ENCODE measurements around the gene TRMT61B.
A peak's percentile ranks its signal among the peaks of the same experiment; 100 is the strongest.

TRMT61B gene

GRCh38 chr2:28838971-28839370 lies 31.1 kb downstream of the TRMT61B start (continued):
- TF ChIP-seq ZNF488 (tag by site-specific recombination; IDR thresholded peaks at IDR 0.05) (no peak), ZNF140 (tag by site-specific recombination; IDR thresholded peaks at IDR 0.05) (no peak), ZNF48 (tag by site-specific recombination; IDR thresholded peaks at IDR 0.05) (no peak), ZNF335 (tag by site-specific recombination; conservative IDR thresholded peaks at IDR 0.05) (no peak), ZBTB48 (tag by site-specific recombination; IDR thresholded peaks at IDR 0.05) (no peak), ZNF239 (tag by site-specific recombination; IDR thresholded peaks at IDR 0.05) (no peak), ZNF37A (tag by site-specific recombination; IDR thresholded peaks at IDR 0.05) (no peak)
- TF ChIP-seq, protein P1, sequence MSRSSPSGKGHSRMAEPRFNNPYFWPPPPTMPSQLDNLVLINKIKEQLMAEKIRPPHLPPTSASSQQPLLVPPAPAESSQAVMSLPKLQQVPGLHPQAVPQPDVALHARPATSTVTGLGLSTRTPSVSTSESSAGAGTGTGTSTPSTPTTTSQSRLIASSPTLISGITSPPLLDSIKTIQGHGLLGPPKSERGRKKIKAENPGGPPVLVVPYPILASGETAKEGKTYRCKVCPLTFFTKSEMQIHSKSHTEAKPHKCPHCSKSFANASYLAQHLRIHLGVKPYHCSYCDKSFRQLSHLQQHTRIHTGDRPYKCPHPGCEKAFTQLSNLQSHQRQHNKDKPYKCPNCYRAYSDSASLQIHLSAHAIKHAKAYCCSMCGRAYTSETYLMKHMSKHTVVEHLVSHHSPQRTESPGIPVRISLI (tag by site-specific recombination; IDR thresholded peaks at IDR 0.05) = no peak

DNA sequence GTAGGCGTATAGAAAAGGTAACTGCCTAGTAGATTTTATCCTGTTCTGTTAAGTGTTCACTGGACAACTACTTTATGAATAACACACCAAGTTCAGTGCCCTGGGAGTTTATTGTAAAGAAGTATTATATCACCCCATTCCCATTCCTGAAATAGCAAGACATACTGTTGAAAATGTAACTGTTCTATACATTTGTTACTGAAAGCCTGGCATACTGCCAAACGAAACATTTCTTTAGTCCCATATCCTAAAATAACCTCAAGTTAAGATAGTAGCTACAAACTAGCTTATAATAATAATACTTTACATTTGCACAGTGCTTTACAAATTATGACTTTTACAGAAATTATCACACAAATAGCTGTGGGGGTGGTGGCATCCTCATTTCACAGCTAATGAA lies 34.3 kb downstream of the TRMT61B start:
- Histone ChIP-seq H3K36me3 (ENCODE audit: control insufficient read depth in 2 of 2, insufficient read depth in 1 of 2, low read length in 2 of 2) (no peaks in the 10 kb centered on the region), H3K27ac (ENCODE audit: extremely low read depth, low read depth, low read length) (no peak overlapping the region), H3K4me1 (ENCODE audit: control insufficient read depth, insufficient read depth, low read length) (peaks cover 6% of the 10 kb centered on the region), H3K4me3 (ENCODE audit: low read depth, low read length) (no peak overlapping the region), H3K9me3 (ENCODE audit: control insufficient read depth, insufficient read depth, low read depth, low read length) (no peaks in the 10 kb centered on the region)
- ChIA-PET POLR2A (no interaction called here), CTCF (interaction anchor here (0.8 kb wide), 1 partner anchor 269 kb away, joined by 4 read pairs; no protein-coding TSS in a partner anchor)
- TF ChIP-seq ZNF341 (tag by site-specific recombination; IDR thresholded peaks at IDR 0.05; ENCODE audit: low read depth) = peak; percentile 43
- TF ChIP-seq ZNF629 (tag by site-specific recombination; IDR thresholded peaks at IDR 0.05) = no peak

DNA sequence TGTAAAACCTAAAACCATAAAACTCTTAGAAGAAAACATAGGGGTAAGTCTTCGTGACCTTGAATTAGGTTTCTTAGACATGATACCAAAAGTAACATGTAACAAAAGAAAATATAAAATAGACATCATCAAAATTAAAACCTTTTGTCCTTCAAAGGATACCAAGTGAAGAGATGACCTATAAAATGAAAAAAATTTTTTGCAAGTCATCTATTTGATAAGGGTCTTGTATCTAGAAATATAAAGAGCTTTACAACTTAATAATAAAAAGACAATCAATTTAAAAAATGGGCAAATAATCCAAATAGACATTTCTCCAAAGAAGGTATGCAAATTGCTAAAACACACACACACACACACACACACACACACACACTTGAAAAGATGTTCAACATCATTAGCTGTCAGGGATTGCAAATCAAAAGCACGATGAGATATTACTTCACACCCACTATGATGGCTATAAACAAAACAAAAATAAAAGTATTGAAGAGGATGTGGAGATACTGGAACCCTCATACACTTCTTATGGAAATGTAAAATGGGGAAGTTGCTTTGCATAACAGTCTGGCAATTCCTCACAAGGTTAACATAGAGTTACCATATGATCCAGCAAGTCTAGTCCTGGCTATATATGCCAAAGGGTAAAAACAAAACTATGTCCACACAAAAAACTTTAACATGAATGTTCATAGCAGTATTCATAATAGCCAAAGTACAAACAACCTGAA lies 36.2 kb downstream of the TRMT61B start:
- POLR2A ChIA-PET = no interaction called here
- Histone ChIP-seq H3K4me1 (ENCODE audit: control insufficient read depth, insufficient read depth, low read length) (peaks cover 6% of the 10 kb centered on the region), H3K9me3 (ENCODE audit: control insufficient read depth, insufficient read depth, low read depth, low read length) (no peaks in the 10 kb centered on the region), H3K4me3 (ENCODE audit: low read depth, low read length) (no peak overlapping the region), H3K27ac (ENCODE audit: extremely low read depth, low read depth, low read length) (no peak overlapping the region), H3K36me3 (ENCODE audit: control insufficient read depth in 2 of 2, insufficient read depth in 1 of 2, low read length in 2 of 2) (no peaks in the 10 kb centered on the region)
- CTCF ChIA-PET = interaction anchor here (0.6 to 1.3 kb wide), 6 partner anchors 12 to 432 kb away, joined by 3 to 6 read pairs (median 3); no protein-coding TSS in a partner anchor
- TF ChIP-seq, protein P2, sequence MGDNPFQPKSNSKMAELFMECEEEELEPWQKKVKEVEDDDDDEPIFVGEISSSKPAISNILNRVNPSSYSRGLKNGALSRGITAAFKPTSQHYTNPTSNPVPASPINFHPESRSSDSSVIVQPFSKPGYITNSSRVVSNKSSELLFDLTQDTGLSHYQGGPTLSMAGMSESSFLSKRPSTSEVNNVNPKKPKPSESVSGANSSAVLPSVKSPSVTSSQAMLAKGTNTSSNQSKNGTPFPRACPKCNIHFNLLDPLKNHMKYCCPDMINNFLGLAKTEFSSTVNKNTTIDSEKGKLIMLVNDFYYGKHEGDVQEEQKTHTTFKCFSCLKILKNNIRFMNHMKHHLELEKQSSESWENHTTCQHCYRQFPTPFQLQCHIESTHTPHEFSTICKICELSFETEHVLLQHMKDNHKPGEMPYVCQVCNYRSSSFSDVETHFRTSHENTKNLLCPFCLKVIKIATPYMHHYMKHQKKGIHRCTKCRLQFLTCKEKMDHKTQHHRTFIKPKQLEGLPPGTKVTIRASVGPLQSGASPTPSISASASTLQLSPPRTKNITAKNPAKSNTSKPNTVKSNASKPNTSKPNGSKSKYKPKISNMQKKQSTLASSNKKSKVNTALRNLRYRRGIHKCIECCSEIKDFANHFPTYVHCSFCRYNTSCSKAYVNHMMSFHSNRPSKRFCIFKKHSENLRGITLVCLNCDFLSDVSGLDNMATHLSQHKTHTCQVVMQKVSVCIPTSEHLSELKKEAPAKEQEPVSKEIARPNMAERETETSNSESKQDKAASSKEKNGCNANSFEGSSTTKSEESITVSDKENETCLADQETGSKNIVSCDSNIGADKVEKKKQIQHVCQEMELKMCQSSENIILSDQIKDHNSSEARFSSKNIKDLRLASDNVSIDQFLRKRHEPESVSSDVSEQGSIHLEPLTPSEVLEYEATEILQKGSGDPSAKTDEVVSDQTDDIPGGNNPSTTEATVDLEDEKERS (tag by site-specific recombination; IDR thresholded peaks at IDR 0.05) = no peak
- TF ChIP-seq, protein P3, sequence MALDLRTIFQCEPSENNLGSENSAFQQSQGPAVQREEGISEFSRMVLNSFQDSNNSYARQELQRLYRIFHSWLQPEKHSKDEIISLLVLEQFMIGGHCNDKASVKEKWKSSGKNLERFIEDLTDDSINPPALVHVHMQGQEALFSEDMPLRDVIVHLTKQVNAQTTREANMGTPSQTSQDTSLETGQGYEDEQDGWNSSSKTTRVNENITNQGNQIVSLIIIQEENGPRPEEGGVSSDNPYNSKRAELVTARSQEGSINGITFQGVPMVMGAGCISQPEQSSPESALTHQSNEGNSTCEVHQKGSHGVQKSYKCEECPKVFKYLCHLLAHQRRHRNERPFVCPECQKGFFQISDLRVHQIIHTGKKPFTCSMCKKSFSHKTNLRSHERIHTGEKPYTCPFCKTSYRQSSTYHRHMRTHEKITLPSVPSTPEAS (tag by site-specific recombination; IDR thresholded peaks at IDR 0.05) = peak; percentile 30; the same call in 1 of the 2 replicates

- TF ChIP-seq GLI4 (tag by site-specific recombination; IDR thresholded peaks at IDR 0.05) (no peak), ZNF112 (tag by site-specific recombination; IDR thresholded peaks at IDR 0.05) (no peak), ZNF221 (tag by site-specific recombination; IDR thresholded peaks at IDR 0.05; ENCODE audit: borderline replicate concordance) (no peak), ZNF792 (tag by site-specific recombination; IDR thresholded peaks at IDR 0.05) (no peak), ZSCAN18 (tag by site-specific recombination; IDR thresholded peaks at IDR 0.05) (no peak), ZNF701 (tag by site-specific recombination; IDR thresholded peaks at IDR 0.05) (no peak)
- Histone ChIP-seq H3K9me3 (ENCODE audit: control insufficient read depth, insufficient read depth, low read depth, low read length) (no peaks in the 10 kb centered on the region), H3K27ac (ENCODE audit: extremely low read depth, low read depth, low read length) (no peak overlapping the region), H3K36me3 (ENCODE audit: control insufficient read depth in 2 of 2, insufficient read depth in 1 of 2, low read length in 2 of 2) (no peaks in the 10 kb centered on the region), H3K4me1 (ENCODE audit: control insufficient read depth, insufficient read depth, low read length) (no peaks in the 10 kb centered on the region), H3K4me3 (ENCODE audit: low read depth, low read length) (no peak overlapping the region)
- POLR2A ChIA-PET = no interaction called here
- CTCF ChIA-PET = no interaction called here
Observed at GRCh38 chr2:28828382-28828781, 41.7 kb downstream of the TRMT61B start.

Data from HEK293 (cell line).